Measurements from ENCODE around the gene DMXL2.
"Not testable (repeated sequence)": the region's sequence is repeated elsewhere in the genome, so short reads cannot be mapped to it uniquely, and the experiment has no call there.

Gene DMXL2

GRCh38 chr15:51492528-51492927 lies 130.0 kb downstream of the DMXL2 start:
- no peak for DNase-seq (ENCODE audit: low read depth, low spot score)

GRCh38 chr15:51491941-51492340 lies 130.6 kb downstream of the DMXL2 start:
- DNase-seq (ENCODE audit: low read depth, low spot score) = no peak

GRCh38 chr15:51484781-51485180 lies 137.8 kb downstream of the DMXL2 start:
- no peak for DNase-seq (ENCODE audit: low read depth, low spot score)

GRCh38 chr15:51483985-51484384 lies 138.6 kb downstream of the DMXL2 start:
- DNase-seq (ENCODE audit: low read depth, low spot score) = no peak

DNA sequence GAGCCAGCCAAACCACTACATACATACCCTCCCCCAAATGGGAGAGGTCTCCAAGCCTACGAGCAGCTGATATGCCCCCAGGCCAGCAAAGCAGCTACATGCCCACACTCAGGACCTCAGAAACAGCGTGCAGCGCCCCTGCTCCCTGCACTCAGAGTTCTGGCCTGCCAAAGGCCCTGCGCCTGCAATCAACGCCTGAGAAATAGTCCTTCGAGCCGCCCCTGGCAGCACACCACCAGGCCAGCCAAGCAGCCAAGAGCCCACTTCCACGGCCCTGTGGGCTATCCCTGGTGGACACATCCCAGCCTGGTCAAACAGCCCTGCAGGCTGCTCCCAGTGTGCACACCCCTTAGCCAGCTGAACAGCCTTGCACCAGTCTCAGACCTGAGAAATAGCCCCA lies 139.1 kb downstream of the DMXL2 start:
- DNase-seq (ENCODE audit: low read depth, low spot score) = no peak

DNA sequence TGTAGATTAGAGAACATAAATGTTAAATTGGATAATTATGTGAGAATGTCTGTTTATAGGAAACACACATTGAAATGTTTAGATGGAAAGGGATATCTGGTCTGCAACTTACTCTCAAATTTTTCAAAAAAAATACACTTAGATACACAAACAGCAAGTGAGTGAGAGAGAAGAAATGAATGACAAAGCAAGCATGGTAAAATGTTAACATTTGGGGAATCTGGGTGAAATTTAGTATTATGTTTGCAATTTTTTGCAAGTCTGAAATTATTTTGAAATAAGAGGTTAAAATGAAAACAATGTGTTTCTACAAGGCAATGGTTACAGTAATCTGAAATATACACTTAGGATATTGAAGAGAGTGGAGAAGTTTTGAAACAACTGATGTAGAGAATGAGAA lies 146.8 kb downstream of the DMXL2 start:
- no peak for DNase-seq (ENCODE audit: low read depth, low spot score)

DNA sequence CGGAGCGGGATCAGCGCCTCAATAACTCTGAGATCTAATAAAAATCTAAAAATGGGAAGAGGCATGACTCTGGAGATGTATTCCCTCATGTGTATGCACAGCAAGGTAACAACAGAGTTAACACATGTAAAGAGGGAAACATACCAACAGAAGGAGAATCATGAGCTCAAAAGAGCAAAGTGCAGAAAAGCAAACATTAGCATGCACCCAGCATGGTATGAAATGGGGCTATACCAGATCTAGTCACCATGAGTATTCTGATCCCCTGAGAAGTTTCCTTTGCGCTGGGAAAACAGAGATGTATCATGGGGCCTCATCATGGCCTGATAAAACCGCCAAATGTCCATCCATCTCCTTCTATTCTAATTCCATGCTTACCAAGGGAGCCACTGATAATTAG lies 152.1 kb downstream of the DMXL2 start:
- no peak for DNase-seq (ENCODE audit: low read depth, low spot score)

DNA sequence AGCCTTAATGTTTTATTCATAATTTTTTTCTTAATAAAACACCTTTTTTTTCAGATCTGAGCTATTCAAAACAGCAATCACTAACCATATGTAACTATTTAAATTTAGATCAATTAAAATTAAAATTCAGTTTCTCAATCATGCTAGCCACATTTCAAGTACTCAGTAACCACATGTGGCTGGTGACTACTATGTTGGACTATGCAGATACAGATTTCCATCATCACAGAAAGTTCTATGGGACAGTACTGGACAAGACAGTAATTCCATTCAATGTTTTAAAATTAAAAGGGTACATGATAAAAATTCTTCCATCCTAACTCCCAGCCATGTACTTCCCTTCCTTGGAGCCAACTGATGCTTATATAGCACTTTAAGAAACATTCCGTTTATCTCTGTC lies 161.8 kb downstream of the DMXL2 start:
- no peak for DNase-seq (ENCODE audit: low read depth, low spot score)

DNA sequence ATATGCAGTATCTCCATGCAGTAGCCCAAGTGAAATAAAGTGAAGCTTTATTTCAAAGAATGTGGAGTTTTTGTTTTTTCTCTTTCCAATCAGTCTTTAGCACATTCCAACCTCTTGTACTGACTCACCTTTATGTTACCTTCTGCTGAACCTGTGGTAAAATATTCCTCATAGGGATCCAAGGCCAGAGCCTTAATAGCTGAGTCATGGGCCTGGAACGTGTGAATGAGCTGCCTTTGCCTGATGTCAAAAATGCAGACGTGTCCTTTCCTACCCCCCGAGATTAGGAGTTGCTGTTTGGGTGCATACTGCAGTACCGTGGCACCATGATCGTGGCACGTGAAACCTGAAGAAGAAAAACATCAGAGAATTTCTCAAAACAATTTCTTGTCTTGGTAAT lies 172.6 kb downstream of the DMXL2 start:
- DNase-seq (ENCODE audit: low read depth, low spot score) = no peak

DNA sequence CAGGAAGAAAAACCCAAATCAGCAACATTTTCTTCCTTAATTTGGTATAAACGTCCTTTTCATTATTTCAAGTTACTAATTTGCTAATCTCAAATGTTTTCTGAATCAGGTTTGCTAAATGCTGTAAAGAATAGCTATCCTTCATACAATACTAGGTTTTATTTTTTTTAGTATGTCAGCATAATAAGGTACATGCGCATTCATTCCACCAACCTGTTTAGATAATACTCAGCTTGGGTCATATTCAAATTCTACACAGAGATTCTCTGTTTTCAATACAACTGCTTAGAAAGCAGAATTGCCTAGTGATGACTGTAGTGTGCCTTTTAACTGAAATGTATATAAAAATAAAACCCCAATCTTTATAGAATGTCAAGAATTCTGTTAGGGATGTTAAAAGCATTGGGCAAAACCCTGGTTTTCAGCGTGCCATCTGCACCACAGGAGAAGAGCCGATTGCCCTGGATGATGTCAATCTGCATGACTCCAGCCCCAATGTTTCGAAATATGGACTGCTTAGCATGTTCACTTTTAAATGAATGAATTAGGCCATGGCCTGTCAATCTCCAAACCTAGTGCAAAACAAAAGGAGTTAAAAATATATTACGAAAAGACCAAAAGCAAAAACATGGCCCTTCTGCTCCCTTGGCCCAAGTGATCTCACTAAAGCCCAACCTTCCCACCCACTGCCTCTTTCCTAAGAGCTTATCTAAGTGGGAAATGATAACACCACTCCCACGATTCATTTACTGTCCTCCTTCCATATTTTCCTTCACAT lies 173.8 kb downstream of the DMXL2 start:
- no peak for DNase-seq (ENCODE audit: low read depth, low spot score)

- no peak for DNase-seq (ENCODE audit: low read depth, low spot score)
Measured at GRCh38 chr15:51447855-51448621, 174.5 kb downstream of the DMXL2 start.

DNA sequence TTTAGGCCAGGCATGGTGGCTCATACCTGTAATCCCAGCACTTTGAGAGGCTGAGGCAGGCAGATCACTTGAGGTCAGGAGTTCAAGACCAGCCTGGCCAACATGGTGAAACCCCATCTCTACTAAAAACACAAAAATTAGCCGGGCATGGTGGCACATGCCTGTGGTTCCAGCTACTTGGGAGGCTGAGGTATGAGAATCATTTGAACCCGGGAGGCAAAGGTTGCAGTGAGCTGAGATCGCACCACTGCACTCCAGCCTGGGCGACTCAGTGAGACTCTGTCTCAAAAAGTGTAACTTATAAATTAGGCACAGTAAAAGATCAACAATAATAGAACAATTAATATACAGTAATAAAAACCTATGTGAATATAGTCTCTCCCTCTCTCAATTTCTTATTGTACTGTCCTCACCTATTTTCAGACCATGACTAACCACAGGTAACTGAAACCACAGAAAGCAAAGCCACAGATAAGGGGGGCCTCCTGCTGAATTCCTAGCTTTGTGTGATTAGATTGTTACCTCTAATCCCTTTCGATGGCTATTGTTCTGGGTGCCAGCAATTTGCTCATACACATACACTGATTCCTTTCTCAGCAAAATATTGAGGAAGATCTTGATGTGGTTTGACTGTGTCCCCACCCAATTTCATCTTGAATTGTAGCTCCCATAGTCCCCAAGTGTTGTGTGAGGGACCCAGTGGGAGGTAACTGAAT lies 176.4 kb downstream of the DMXL2 start:
- DNase-seq (ENCODE audit: low read depth, low spot score) = not testable (repeated sequence)

GRCh38 chr15:51444807-51445206 lies 177.8 kb downstream of the DMXL2 start:
- no peak for DNase-seq (ENCODE audit: low read depth, low spot score)

DNA sequence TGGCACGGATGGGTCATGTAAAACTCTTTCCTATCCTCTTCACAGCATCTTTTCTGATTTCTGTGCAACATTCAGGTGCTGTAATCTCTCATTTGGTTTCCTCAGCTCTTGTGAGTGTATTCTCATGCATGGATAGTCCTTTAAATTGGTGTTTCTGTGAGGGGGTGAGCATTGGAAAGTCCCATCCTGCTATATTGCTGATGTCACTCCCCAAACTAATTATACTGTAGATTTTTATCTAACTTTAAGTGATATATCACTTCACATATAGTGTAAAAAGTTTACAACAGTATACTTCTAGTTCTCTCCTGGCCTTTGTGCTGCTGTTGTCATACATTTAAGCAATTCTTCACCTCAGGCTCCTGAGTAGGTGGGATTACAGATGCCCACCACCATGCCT lies 178.5 kb downstream of the DMXL2 start:
- DNase-seq (ENCODE audit: low read depth, low spot score) = no peak

GRCh38 chr15:51443282-51443914 lies 179.2 kb downstream of the DMXL2 start:
- DNase-seq (ENCODE audit: low read depth, low spot score) = no peak

GRCh38 chr15:51438526-51438925 lies 184.0 kb downstream of the DMXL2 start:
- DNase-seq (ENCODE audit: low read depth, low spot score) = no peak

DNA sequence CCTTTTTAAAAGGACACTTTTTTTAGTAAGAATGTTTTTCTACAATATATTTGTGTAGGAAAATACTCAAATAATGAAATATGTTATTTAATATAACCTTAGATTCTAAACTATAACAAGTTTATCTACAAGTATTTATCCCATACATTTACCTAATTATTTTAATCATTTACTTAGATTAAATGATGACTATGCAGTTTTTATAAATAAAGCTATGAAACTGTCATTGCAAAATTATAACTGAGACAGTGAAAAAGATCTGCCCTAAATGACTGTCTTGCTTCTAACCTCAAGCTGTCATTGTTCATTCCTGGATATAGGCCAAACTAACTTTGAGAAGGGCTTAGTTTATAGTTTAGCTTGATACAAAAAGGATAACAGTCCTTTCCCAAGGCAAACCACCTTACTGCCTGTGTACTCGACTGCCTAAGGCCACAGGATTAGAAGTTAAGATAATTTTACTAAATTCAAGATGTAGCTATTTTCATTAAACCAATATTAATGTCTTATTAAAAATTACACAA lies 197.0 kb downstream of the DMXL2 start:
- DNase-seq (ENCODE audit: low read depth, low spot score) = no peak

DNA sequence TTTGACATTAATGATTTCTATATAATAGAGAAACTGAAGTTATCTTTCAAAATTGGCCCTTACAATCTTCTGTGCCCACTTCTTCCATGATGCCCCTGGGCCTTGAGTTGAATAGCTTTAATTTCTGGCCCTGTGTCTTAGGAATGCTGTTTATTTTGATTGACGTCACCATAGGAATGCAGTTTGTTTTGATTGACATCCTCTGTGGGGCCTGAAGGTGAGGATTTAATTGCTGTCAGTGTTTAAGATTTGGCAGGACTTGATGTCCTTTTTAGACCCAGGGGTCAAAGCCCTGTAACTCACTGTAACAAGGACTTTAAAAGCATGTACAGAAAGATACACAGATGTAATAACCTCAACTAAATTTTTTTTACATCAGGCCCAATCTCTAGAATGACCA lies 197.8 kb downstream of the DMXL2 start:
- no peak for DNase-seq (ENCODE audit: low read depth, low spot score)

DNA sequence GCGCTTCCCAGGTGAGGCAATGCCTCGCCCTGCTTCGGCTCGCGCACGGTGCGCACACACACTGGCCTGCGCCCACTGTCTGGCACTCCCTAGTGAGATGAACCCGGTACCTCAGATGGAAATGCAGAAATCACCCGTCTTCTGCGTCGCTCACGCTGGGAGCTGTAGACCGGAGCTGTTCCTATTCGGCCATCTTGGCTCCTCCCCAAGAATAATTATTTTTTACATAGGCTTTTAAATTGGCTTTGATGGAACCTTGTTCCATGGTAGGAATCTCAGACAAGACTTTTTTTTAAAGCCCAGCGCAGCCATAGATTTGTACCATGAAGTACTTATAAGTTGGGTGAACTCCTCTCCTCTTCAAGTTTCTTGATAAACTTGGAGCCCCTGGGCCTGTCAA lies 199.5 kb downstream of the DMXL2 start:
- DNase-seq (ENCODE audit: low read depth, low spot score) = not testable (repeated sequence)

DNA sequence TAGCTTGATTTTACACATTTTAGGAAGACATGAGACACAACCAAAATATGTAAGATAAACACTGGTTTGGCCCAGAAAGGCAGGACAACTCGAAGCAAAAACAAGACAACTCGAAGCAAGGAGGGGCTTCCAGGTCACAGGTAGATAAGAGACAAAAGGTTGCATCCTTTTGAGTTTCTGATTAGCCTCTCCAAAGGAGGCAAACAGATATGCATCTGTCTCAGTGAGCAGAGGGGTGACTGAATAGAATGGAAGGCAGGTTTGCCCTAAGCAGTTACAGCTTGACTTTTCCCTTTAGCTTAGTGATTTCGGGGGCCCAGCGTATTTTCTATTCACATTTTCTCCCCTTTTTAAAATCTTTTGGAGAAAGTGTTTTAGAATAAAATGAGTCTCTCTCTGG lies 206.4 kb downstream of the DMXL2 start:
- no peak for DNase-seq (ENCODE audit: low read depth, low spot score)

DNA sequence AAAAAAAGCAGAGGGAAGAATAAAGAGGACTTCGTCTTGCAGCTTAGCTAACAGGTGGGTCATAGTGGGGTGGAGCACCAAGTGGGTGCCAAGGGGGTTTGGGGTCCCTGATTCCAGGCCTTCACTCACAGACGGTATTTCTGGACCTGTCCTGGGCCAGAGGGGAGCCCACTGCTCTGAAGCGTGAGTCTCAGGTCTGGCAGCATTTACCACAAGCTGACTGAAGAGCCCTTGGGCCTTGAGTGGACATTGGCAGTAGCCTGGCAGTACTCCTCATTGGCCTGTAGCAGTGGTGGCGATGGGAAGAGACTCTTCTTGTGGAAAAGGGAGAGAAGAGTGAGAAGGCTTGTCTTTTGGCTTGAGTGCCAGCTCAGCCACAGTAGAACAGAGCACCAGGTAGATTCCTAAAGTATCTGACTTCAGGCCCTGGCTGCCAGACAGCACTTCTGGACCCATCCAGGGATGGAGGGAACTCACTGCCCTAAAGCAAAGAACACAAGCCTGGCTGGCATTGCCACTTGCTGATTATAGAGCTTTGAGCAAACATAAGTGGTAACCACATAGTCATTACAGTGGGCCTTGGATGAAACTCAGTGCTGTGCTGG lies 208.2 kb downstream of the DMXL2 start:
- DNase-seq (ENCODE audit: low read depth, low spot score) = no peak
